ENCODE data around the gene DEUP1. TPM values are rescaled to one million over a fixed set of nuclear protein-coding genes. Genes with fewer than 3 reads are reported as not detected.

The DEUP1 gene
- total and polyA plus RNA-seq, 2 donors = 0.16 TPM; not detected in 1

Other genes with a start within 250 kb of the DEUP1 start
- 28.3 TPM for gene SLC36A4, start 132.8 kb upstream of the DEUP1 start, total RNA-seq
- 12.1 TPM for gene SLC36A4, start 132.8 kb upstream of the DEUP1 start, polyA plus RNA-seq
- 34.3 TPM for gene SMCO4, start 212.6 kb downstream of the DEUP1 start, total RNA-seq
- gene SMCO4, start 212.6 kb downstream of the DEUP1 start, polyA plus RNA-seq = 11.7 TPM

All from urinary bladder (tissue), 2 donors.